Tibial nerve (tissue), 4 donors: ENCODE results near the gene HAGH.

Experiments
- CTCF ChIP-seq, 5 experiments: fragments of 200-600 bp in 3 of 5; fragments of 450-650 bp in 2 of 5; sonication (generic) in 3 of 5; IDR thresholded peaks; one replicate each; pipeline ENCODE4 v1.5.1; 2016 to 2019; ENCODE audit warnings: antibody characterized with exemption in 5 of 5, mild to moderate bottlenecking in 3 of 5, moderate library complexity in 2 of 5
- EP300 ChIP-seq, 2 donors: sonication (generic); formaldehyde crosslinking; IDR thresholded peaks; one replicate each; pipeline ENCODE4 v1.6.1; 2017; ENCODE audit warnings: antibody characterized with exemption in 2 of 2, mild to moderate bottlenecking in 1 of 2
- POLR2A ChIP-seq, 2 donors: fragments of 450-650 bp; IDR thresholded peaks; one replicate each; pipeline ENCODE4 v1.6.1; 2017; ENCODE audit warnings: antibody characterized with exemption in 2 of 2, mild to moderate bottlenecking in 2 of 2, moderate library complexity in 2 of 2

GRCh38 chr16:1770328-1771187, 56.1 kb downstream of the HAGH start:
- TF ChIP-seq CTCF (IDR thresholded peaks at IDR 0.05) (no peak), POLR2A (IDR thresholded peaks at IDR 0.05) (no peak), EP300 (IDR thresholded peaks at IDR 0.05) (peak in 1 of 2 donors; percentile 29)
